ELR (cell line): ENCODE results near the gene GTF3C1.
"Not testable (repeated sequence)": the region's sequence is repeated elsewhere in the genome, so short reads cannot be mapped to it uniquely, and the experiment has no call there.

Experiments
- DNase-seq: peaks from one replicate; pipeline ENCODE4 v3.0.0-alpha.2; 2015; ENCODE audit warnings: low read depth

GTF3C1 gene

GRCh38 chr16:27462846-27463682 lies 86.6 kb downstream of the GTF3C1 start:
- no peak for DNase-seq

- DNase-seq: no peak
Measured at GRCh38 chr16:27462200-27462845, 87.4 kb downstream of the GTF3C1 start.

GRCh38 chr16:27461483-27462171 lies 88.1 kb downstream of the GTF3C1 start:
- no peak for DNase-seq

- DNase-seq: no peak
Measured at GRCh38 chr16:27460663-27461482, 88.8 kb downstream of the GTF3C1 start.

GRCh38 chr16:27460213-27460612 lies 89.5 kb downstream of the GTF3C1 start:
- no peak for DNase-seq

- DNase-seq: no peak
Measured at GRCh38 chr16:27458987-27459688, 90.6 kb downstream of the GTF3C1 start.

- no peak for DNase-seq
Measured at GRCh38 chr16:27458258-27458657, 91.5 kb downstream of the GTF3C1 start.

- DNase-seq: not testable (repeated sequence)
Measured at GRCh38 chr16:27457605-27457900, 92.2 kb downstream of the GTF3C1 start.

GRCh38 chr16:27455700-27456099 lies 94.0 kb downstream of the GTF3C1 start:
- DNase-seq: no peak

GRCh38 chr16:27453494-27453825 lies 96.3 kb downstream of the GTF3C1 start:
- no peak for DNase-seq

- DNase-seq: no peak
Measured at GRCh38 chr16:27452569-27453493, 96.9 kb downstream of the GTF3C1 start.

GRCh38 chr16:27450196-27450549 lies 99.5 kb downstream of the GTF3C1 start:
- DNase-seq: no peak

GRCh38 chr16:27449434-27450195 lies 100.1 kb downstream of the GTF3C1 start:
- DNase-seq: no peak

- DNase-seq: no peak
Measured at GRCh38 chr16:27448532-27449433, 100.9 kb downstream of the GTF3C1 start.

GRCh38 chr16:27447301-27447700 lies 102.4 kb downstream of the GTF3C1 start:
- no peak for DNase-seq

- DNase-seq: no peak
Measured at GRCh38 chr16:27446721-27447120, 103.0 kb downstream of the GTF3C1 start.

- DNase-seq: no peak
Measured at GRCh38 chr16:27445502-27446175, 104.1 kb downstream of the GTF3C1 start.

GRCh38 chr16:27444470-27444869 lies 105.2 kb downstream of the GTF3C1 start:
- no peak for DNase-seq
